Astrocyte of the spinal cord (primary cell): ENCODE data around the gene C4BPA.

Experiments used
- DNase-seq: peaks from one replicate; pipeline ENCODE4 v3.0.0; 2011; ENCODE audit warnings: low read depth, low spot score
- H3K4me3 ChIP-seq: 2 replicates; pipeline ENCODE4 v1.5.1; 2011; ENCODE audit warnings: low read depth, mild to moderate bottlenecking, low read length, moderate library complexity
- CTCF ChIP-seq: IDR thresholded peaks from 2 replicates; pipeline ENCODE4 v1.5.1; 2012; ENCODE audit warnings: low read depth, mild to moderate bottlenecking, low read length, inconsistent platforms
- in situ Hi-C: cut with HindIII; loops from 2 replicates; pipeline ENCODE4 v1.10.0; 2017; ENCODE audit warnings: low sequenced_read_pairs

Gene C4BPA

GRCh38 chr1:207069061-207069460, 35.0 kb upstream of the C4BPA start:
- no peak for DNase-seq
- in situ Hi-C loops: no loop called here
- H3K4me3 ChIP-seq: no peak overlapping the region
- no peak for TF ChIP-seq CTCF

- no peak for DNase-seq
- no peak for TF ChIP-seq CTCF
- H3K4me3 ChIP-seq: no peak overlapping the region
- in situ Hi-C loops: no loop called here
These were observed 34.1 kb upstream of the C4BPA start for GRCh38 chr1:207069858-207070506.

GRCh38 chr1:207070811-207071210, 33.2 kb upstream of the C4BPA start:
- H3K4me3 ChIP-seq: no peak overlapping the region
- TF ChIP-seq CTCF: no peak
- in situ Hi-C loops: no loop called here
- DNase-seq: no peak

GRCh38 chr1:207071426-207071825, 32.6 kb upstream of the C4BPA start:
- no peak for DNase-seq
- no peak overlapping the region for H3K4me3 ChIP-seq
- in situ Hi-C loops: no loop called here
- no peak for TF ChIP-seq CTCF

- DNase-seq: no peak
- no peak for TF ChIP-seq CTCF
- in situ Hi-C loops: no loop called here
These were observed 31.8 kb upstream of the C4BPA start for GRCh38 chr1:207072233-207072632.

GRCh38 chr1:207073906-207074820, 29.9 kb upstream of the C4BPA start:
- in situ Hi-C loops: no loop called here
- H3K4me3 ChIP-seq: no peak overlapping the region
- TF ChIP-seq CTCF: no peak
- DNase-seq: no peak

More at GRCh38 chr1:207072233-207072632, 31.8 kb upstream of the C4BPA start:
- no peak overlapping the region for H3K4me3 ChIP-seq
